ENCODE results near the gene EXOC4. TPM values are rescaled to one million over a fixed set of nuclear protein-coding genes. Genes with fewer than 3 reads are reported as not detected.

EXOC4 gene
- total and polyA plus RNA-seq, 2 of the 13 experiments (the other 11 are each of a cell fraction or from before 2014, with no cell fraction given) = 22.5 to 39.0 TPM

DNA sequence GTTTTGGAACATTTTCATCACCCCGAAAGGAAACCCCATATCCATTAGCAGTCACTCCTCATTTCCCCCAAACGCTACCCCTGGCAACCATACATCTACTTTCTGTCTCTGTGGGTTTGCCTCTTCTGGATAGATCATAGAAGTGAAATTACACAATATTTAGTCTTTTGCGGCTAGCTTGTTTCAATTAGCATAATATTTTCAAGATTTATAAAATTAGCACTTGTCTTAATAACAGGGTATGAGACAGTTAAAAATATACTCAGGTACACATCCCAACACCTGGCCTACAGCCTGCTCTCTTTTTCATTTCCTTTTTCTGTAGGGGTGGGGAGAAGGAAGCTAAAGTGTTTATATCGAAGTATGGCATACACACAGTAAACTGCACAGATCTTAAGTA lies 792.8 kb downstream of the EXOC4 start (continued):
- TF ChIP-seq JARID2 (CRISPR knock-in tag; IDR thresholded peaks at IDR 0.05; ENCODE audit: insufficient replicate concordance) (no peak), DMTF1 (CRISPR knock-in tag; IDR thresholded peaks at IDR 0.05) (no peak), CBFB (CRISPR knock-in tag; IDR thresholded peaks at IDR 0.05) (no peak), SRSF9 (IDR thresholded peaks at IDR 0.05; ENCODE audit: borderline replicate concordance, insufficient read depth, low read depth, low read length, poor library complexity, severe bottlenecking) (no peak), RFX5 (IDR thresholded peaks at IDR 0.05; ENCODE audit: low read depth, low read length) (no peak)

GRCh38 chr7:134046594-134047128 lies 793.8 kb downstream of the EXOC4 start:
- WGBS (ENCODE audit: low lambda C conversion rate) = 94% methylated on average over 9 of the region's 9 CpGs
- ChIA-PET CTCF (ENCODE audit: low intra/inter-chr PET ratio, low total read pairs) (no interaction called here), POLR2A (no interaction called here)
- Histone ChIP-seq H3K27me3 (ENCODE audit: control insufficient read depth in 1 of 2, insufficient read depth in 2 of 2, low read length in 2 of 2) (no peaks in the 10 kb centered on the region), H3K9ac (ENCODE audit: insufficient read depth, low read depth, low read length) (no peak overlapping the region), H3K4me3 (replicated peaks in 1 of 3; ENCODE audit: insufficient read depth in 1 of 3, low read depth in 2 of 3, low read length in 3 of 3) (no peak overlapping the region), H3K79me2 (ENCODE audit: insufficient read depth, low read length) (no peaks in the 10 kb centered on the region), H4K20me1 (ENCODE audit: insufficient read depth, low read length) (no peaks in the 10 kb centered on the region), H2AFZ (ENCODE audit: low read length) (no peak overlapping the region), H3K4me1 (ENCODE audit: insufficient read depth, low read length) (no peaks in the 10 kb centered on the region), H3K36me3 (replicated peaks in 1 of 2; ENCODE audit: control insufficient read depth in 1 of 2, insufficient read depth in 2 of 2, low read length in 2 of 2) (no peaks in the 10 kb centered on the region), H3K27ac (ENCODE audit: extremely low read length, insufficient read depth, low read length) (no peak overlapping the region), H3K4me2 (ENCODE audit: low read depth, low read length) (no peak overlapping the region), H3K9me3 (ENCODE audit: low read length) (no peaks in the 10 kb centered on the region)
- no peak for TF ChIP-seq ZNF546 (CRISPR knock-in tag; conservative IDR thresholded peaks at IDR 0.05)
- TF ChIP-seq, protein P1, sequence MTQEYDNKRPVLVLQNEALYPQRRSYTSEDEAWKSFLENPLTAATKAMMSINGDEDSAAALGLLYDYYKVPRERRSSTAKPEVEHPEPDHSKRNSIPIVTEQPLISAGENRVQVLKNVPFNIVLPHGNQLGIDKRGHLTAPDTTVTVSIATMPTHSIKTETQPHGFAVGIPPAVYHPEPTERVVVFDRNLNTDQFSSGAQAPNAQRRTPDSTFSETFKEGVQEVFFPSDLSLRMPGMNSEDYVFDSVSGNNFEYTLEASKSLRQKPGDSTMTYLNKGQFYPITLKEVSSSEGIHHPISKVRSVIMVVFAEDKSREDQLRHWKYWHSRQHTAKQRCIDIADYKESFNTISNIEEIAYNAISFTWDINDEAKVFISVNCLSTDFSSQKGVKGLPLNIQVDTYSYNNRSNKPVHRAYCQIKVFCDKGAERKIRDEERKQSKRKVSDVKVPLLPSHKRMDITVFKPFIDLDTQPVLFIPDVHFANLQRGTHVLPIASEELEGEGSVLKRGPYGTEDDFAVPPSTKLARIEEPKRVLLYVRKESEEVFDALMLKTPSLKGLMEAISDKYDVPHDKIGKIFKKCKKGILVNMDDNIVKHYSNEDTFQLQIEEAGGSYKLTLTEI (CRISPR knock-in tag; conservative IDR thresholded peaks at IDR 0.05) = no peak
- TF ChIP-seq WIZ (CRISPR knock-in tag; IDR thresholded peaks at IDR 0.05) = no peak
- TF ChIP-seq ZFP62 (CRISPR knock-in tag; IDR thresholded peaks at IDR 0.05) = no peak
- ATAC-seq (no peak), FAIRE-seq (no peak), DNase-seq (ENCODE audit: low spot score) (no peak)
- intact Hi-C loops (cut with micrococcal nuclease; ENCODE audit: unreplicated experiment) = no loop called here
- in situ Hi-C loops (cut with HindIII; ENCODE audit: extremely low pct_ligation_motif_present, low pct_unique_long_range_greater_than_20kb) = no loop called here
- BruUV-seq (replicated peaks) = no TSS peak

Measured in HepG2 (cell line).